Activated CD4-positive, alpha-beta T cell treated with anti-CD3 and anti-CD28 coated beads, Interleukin-2, Interleukin-6, amounts not matched to agents 100 ng/mL and 50 ng/mL, durations not matched to agents 16 hours and 8 hours (primary cell): ENCODE data around the gene ZMYND12.

Experiments used
- DNase-seq: peaks from one replicate; pipeline ENCODE4 v3.0.0-alpha.2; 2020

ZMYND12 gene

GRCh38 chr1:42386051-42386450 is 69.8 kb downstream of the ZMYND12 start:
- DNase-seq = no peak

GRCh38 chr1:42385283-42385682 is 70.5 kb downstream of the ZMYND12 start:
- DNase-seq = no peak

DNA sequence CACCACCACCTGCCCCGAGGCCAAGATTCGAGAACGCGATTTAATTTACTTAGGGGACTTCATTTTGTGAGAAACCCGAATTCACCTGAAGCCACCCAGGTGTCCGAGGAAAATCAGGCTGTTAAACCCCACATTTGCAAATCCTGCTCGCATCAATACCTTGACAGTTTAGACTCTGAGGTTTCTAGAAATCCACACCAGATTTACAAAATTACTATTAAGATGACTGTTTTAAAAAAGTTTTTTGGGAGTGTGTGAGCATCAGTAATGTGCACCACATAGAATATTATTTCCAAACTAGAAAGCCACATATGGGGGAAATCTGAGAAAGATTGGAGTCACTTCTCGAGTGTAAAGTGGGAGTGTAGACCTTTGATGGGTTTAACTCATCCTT is 74.5 kb downstream of the ZMYND12 start:
- no peak for DNase-seq

- DNase-seq = peak; percentile 65
These were observed 75.1 kb downstream of the ZMYND12 start, which contains the start of gene RIMKLA for GRCh38 chr1:42380586-42381279. Gene RIMKLA, plus strand, starts transcription at chr1:42380792. Its CDS starts 143 bp downstream, at chr1:42380935.
